Measurements from ENCODE around the gene FAM81B.

GRCh38 chr5:95385334-95385733, 5.8 kb upstream of the FAM81B start:
- TF ChIP-seq CTCF (IDR thresholded peaks at IDR 0.05), result no peak
- TF ChIP-seq POLR2AphosphoS5 (IDR thresholded peaks at IDR 0.05), result no peak
- TF ChIP-seq POLR2A (IDR thresholded peaks at IDR 0.05), result no peak
